RWPE2 (cell line): ENCODE data around the gene ZFP42.

Experiments
- ATAC-seq: fragments of 200-7000 bp; cut with Tn5 transposase; 3 replicates; pipeline ENCODE4 v1.9.1; 2021; ENCODE audit warnings: low read depth
- DNase-seq: peaks from one replicate; pipeline ENCODE4 v3.0.0-alpha.2; 2020; ENCODE audit warnings: low spot score
- H3K27ac ChIP-seq: fragments of 450-650 bp; 2 replicates; pipeline ENCODE4 v1.5.1; 2017; ENCODE audit warnings: mild to moderate bottlenecking; ENCODE audit not compliant: poor library complexity, severe bottlenecking
- H3K27me3 ChIP-seq: fragments of 250-450 bp; sonication (Bioruptor Pico); 2 replicates; pipeline ENCODE4 v1.5.1; 2021; ENCODE audit warnings: mild to moderate bottlenecking, moderate library complexity; ENCODE audit not compliant: insufficient read depth, poor library complexity, severe bottlenecking
- H3K36me3 ChIP-seq: fragments of 250-450 bp; sonication (Bioruptor Pico); 2 replicates; pipeline ENCODE4 v1.5.1; 2020; ENCODE audit warnings: low read depth, mild to moderate bottlenecking, moderate library complexity
- H3K4me1 ChIP-seq: fragments of 250-450 bp; sonication (Bioruptor Pico); 2 replicates; pipeline ENCODE4 v1.5.1; 2021; ENCODE audit warnings: mild to moderate bottlenecking, moderate library complexity; ENCODE audit not compliant: insufficient read depth, poor library complexity, severe bottlenecking
- H3K4me3 ChIP-seq: fragments of 250-450 bp; sonication (Bioruptor Pico); 2 replicates; pipeline ENCODE4 v1.5.1; 2021; ENCODE audit warnings: mild to moderate bottlenecking, moderate library complexity; ENCODE audit not compliant: severe bottlenecking
- H3K9me3 ChIP-seq: fragments of 250-450 bp; sonication (Bioruptor Pico); 2 replicates; pipeline ENCODE4 v1.5.1; 2021; ENCODE audit warnings: mild to moderate bottlenecking, moderate library complexity; ENCODE audit not compliant: severe bottlenecking
- CTCF ChIP-seq: fragments of 450-650 bp; IDR thresholded peaks from one replicate; pipeline ENCODE4 v1.5.1; 2017; ENCODE audit warnings: mild to moderate bottlenecking, moderate library complexity; ENCODE audit not compliant: poor library complexity, severe bottlenecking

The ZFP42 gene

GRCh38 chr4:188053302-188053701 is 57.7 kb downstream of the ZFP42 start:
- H3K4me3 ChIP-seq, result no peak overlapping the region
- H3K9me3 ChIP-seq, result no peaks in the 10 kb centered on the region
- no peaks in the 10 kb centered on the region for H3K36me3 ChIP-seq
- H3K27ac ChIP-seq, result no peak overlapping the region
- no peak for TF ChIP-seq CTCF
- H3K4me1 ChIP-seq, result no peaks in the 10 kb centered on the region
- ATAC-seq (no peak), DNase-seq (no peak)
- H3K27me3 ChIP-seq, result no peaks in the 10 kb centered on the region
